HUES48 (cell line): ENCODE measurements around the gene RETREG3.
"Not testable (repeated sequence)": the region's sequence is repeated elsewhere in the genome, so short reads cannot be mapped to it uniquely, and the experiment has no call there.

ENCODE experiments used
- H3K27ac ChIP-seq: one replicate; pipeline ENCODE4 v1.7.0; 2013; ENCODE audit warnings: low read depth, low read length, inconsistent platforms
- H3K27me3 ChIP-seq: 2 replicates; pipeline ENCODE4 v1.6.1; 2013; ENCODE audit warnings: mild to moderate bottlenecking, low read length; ENCODE audit not compliant: control insufficient read depth, insufficient read depth
- H3K36me3 ChIP-seq: 2 replicates; pipeline ENCODE4 v1.6.1; 2013; ENCODE audit warnings: low read length; ENCODE audit not compliant: control insufficient read depth, insufficient read depth
- H3K4me1 ChIP-seq: 2 replicates; pipeline ENCODE4 v1.6.1; 2013; ENCODE audit warnings: mild to moderate bottlenecking, low read length; ENCODE audit not compliant: control insufficient read depth, insufficient read depth
- H3K4me3 ChIP-seq: 2 replicates; pipeline ENCODE4 v1.5.1; 2013; ENCODE audit warnings: mild to moderate bottlenecking, low read depth, low read length
- H3K9ac ChIP-seq: 2 replicates; pipeline ENCODE4 v1.6.1; 2013; ENCODE audit warnings: mild to moderate bottlenecking, low read depth, low read length, moderate library complexity
- H3K9me3 ChIP-seq: 2 replicates; pipeline ENCODE4 v1.6.1; 2013; ENCODE audit warnings: low read length; ENCODE audit not compliant: control insufficient read depth, insufficient read depth

Gene RETREG3

DNA sequence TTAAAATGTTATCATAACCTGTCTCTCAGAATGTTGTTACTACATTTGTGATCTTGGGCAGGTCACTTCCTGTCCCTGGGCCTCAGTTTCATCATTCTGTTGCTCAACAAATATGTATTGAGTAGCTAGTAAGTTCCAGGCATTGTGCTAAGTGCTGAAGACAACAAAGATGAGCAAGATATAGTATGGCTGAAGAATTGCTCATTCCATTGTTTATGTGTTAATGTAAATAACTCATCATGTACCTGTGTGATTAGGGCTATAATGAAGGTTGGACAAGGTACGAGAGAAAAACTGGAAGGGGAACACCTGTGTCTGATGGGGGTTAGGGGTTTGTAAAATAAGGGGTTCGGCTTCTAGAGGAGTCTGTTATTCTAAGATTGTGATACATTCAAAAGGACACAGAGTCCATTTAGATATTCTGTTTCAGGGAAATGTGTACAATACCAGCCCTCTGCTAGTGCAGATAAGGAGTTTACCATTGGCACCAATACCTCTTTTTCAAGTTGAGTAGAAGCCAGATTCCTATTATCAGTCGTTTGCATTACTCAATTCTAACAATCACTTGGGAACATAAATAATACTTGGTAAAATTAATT, 20.3 kb upstream of the RETREG3 start:
- no peak overlapping the region for H3K27ac ChIP-seq
- H3K9ac ChIP-seq: no peak overlapping the region
- H3K36me3 ChIP-seq: no peaks in the 10 kb centered on the region
- no peaks in the 10 kb centered on the region for H3K9me3 ChIP-seq
- no peaks in the 10 kb centered on the region for H3K4me1 ChIP-seq
- H3K4me3 ChIP-seq: no peak overlapping the region
- H3K27me3 ChIP-seq: no peaks in the 10 kb centered on the region

DNA sequence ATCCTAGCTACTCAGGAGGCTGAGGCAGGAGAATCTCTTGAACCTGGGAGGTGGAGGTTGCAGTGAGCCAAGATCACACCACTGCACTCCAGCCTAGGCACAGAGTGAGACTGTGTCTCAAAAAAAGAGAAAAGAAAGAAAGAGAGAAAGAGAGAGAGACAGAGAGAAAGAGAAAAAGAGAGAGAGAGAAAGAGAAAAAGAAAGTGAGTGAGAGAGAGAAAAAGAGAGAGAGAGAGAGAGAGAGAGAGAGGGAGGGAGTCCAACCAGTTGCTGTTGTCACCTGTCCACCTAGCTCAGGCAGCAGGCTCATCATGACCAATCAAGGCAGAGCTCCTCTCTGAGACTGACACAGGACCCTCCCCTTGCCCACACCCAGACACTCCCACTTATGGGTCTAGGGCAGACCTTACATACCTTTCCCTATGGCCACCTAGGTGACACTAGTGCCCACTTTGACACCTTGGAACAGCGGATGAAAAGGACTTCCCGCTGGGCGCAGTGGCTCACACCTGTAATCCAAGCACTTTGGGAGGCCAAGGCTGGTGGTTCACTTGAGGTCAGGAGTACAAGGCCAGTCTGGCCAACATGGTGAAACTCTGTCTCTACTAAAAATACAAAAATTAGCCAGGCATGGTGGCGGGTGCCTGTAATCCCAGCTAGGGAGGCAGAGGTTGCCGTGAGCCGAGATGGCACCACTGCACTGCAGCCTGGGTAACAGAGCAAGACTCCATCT, 18.0 kb upstream of the RETREG3 start:
- not testable (repeated sequence) for H3K4me1 ChIP-seq, H3K36me3 ChIP-seq, H3K9ac ChIP-seq, H3K4me3 ChIP-seq, H3K27ac ChIP-seq, H3K9me3 ChIP-seq, H3K27me3 ChIP-seq

DNA sequence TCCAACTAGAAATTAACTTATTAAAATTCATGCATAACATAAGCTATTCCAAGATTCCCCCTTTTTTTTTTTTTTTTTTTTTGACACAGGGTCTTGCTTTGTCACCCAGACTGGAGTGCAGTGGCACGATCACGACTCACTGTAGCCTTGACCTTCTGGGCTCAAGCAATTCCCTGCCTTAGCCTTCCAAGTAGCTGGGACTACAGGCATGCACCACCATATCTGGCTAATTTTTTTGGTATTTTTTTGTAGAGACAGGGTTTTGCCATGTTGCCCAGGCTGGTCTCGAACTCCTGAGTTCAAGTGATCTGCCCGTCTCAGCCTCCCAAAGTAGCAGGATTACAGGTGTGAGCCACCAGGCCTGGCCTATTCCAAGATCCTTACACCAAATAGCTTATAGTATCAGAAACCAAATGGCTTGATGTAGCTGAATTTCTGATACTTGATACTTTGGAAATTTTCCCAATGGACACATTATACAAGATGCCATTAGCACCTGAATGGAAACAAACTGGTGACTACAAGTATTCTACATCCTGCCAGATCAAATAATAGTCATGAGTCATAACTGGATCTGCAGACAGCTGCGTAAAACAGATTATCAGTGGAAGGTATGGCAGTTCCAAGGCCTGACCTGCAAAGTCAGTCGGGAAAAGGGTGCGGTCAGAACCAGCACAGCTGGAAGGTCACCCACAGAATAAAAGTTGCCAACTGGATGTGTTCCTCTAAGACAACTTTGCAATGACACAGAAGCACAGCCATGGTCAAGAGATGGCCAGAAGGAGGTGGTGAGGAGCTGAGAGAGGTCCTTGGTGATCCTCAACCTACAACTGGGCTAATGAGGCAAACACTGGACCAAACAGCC, 14.8 kb upstream of the RETREG3 start:
- no peaks in the 10 kb centered on the region for H3K9me3 ChIP-seq
- no peak overlapping the region for H3K27ac ChIP-seq
- no peak overlapping the region for H3K4me3 ChIP-seq
- no peak overlapping the region for H3K9ac ChIP-seq
- peaks cover under 1% of the 10 kb centered on the region; the same call in 1 of the 2 replicates for H3K4me1 ChIP-seq
- no peaks in the 10 kb centered on the region for H3K36me3 ChIP-seq
- no peaks in the 10 kb centered on the region for H3K27me3 ChIP-seq

DNA sequence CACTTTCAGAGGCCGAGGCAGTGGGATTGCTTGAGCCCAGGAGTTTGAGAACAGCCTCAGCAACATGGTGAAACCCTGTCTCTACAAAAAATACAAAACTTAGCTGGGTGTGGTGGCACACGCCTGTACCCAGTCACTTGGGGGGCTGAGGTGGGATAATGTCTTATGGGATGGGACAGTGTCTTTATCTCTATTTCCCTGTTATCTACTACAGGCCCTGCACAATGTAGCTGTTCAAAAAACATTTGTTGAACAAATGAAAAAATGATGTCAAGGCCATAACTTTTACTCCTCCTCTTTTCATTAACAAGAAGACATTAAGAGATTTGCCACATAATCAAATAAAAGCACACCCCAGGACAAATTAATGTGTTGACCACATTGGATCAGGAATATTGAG, 14.1 kb upstream of the RETREG3 start:
- no peak overlapping the region for H3K9ac ChIP-seq
- H3K27ac ChIP-seq: no peak overlapping the region
- peaks cover 4% of the 10 kb centered on the region; the same call in 1 of the 2 replicates for H3K4me1 ChIP-seq
- H3K4me3 ChIP-seq: no peak overlapping the region
- H3K27me3 ChIP-seq: no peaks in the 10 kb centered on the region
- H3K9me3 ChIP-seq: no peaks in the 10 kb centered on the region
- no peaks in the 10 kb centered on the region for H3K36me3 ChIP-seq

DNA sequence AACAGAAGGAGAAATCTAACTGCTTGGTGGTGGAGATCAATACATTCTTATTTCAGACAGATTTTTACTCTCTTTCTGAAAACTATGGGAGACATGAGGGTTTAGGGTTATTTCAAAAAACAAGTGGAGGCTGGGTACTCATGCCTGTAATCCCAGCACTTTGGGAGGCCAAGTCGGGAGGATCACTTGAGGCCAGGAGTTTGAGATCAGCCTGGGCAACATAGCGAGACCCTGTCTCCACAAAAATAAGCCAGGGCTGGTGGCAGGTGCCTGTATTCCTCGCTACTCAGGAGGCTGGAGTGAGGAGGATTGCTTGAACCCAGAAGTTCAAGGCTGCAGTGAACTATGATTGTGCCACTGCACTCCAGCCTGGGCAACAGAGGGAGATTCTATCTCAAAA, 12.8 kb upstream of the RETREG3 start:
- not testable (repeated sequence) for H3K4me1 ChIP-seq, H3K36me3 ChIP-seq, H3K4me3 ChIP-seq, H3K27ac ChIP-seq, H3K9me3 ChIP-seq, H3K27me3 ChIP-seq, H3K9ac ChIP-seq

DNA sequence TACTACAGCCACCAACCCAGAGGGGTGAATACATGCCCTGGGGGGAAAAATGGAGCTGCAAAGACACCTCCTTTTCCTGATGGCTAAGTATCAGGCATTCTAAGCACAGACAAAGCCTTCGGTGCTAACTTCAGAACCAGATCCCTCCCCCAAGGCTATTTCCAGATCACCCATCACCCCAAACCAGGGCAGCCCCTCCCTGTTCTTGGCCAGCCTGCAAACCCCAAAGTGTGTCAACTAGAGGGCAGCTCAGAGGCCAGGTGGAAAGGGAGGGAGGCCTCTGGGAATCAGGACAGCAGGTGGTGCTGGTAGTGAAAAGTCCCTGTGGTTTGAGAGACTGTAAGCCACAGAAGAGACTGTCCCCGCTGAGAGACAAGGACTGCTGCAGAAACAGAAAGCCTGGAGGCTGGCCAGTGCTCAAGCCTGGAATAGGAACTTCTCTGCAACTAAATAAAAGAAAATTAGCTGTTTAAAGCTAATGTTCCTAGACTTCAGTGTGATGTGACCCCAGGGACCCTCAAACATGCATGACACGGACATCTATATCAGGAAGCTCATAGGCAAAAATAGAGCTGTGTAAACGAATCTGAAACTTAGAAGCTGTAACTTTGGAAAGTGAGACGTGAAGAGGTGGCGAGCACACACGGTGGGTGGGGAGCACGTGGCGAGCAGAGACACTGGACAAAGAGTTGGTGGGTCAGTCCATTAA, 9.4 kb upstream of the RETREG3 start:
- Histone ChIP-seq H3K27ac (no peak overlapping the region), H3K27me3 (no peaks in the 10 kb centered on the region), H3K4me3 (no peak overlapping the region), H3K9ac (no peak overlapping the region), H3K4me1 (peaks cover 4% of the 10 kb centered on the region; the same call in 1 of the 2 replicates), H3K9me3 (no peaks in the 10 kb centered on the region), H3K36me3 (peaks cover 28% of the 10 kb centered on the region)

DNA sequence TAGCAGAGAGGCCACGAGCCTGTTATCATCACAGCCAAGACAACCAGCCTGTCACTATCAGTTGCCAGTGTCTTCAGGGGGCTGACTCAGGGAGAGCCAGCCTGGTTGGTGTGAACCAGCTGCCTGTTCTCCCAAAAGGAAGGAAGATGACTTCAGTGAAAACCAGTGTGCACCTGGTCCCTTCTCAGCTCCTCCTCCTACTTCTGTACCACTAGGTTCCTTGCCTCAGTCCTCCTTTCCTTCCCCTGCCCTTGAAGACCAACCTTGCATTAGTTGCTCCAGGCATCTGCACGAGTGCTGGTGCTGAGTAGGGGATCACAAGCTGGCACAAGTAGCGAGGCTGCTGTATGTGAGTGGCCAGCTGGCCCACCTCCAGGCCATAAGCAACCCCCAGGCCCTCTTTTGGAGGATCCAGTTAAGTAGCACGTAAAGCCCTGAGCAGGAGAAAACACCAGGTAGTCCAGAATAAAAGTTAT, 8.8 kb upstream of the RETREG3 start:
- no peak overlapping the region for H3K9ac ChIP-seq
- H3K27me3 ChIP-seq: no peaks in the 10 kb centered on the region
- no peak overlapping the region for H3K4me3 ChIP-seq
- peaks cover 34% of the 10 kb centered on the region for H3K36me3 ChIP-seq
- H3K9me3 ChIP-seq: no peaks in the 10 kb centered on the region
- H3K27ac ChIP-seq: no peak overlapping the region
- H3K4me1 ChIP-seq: peaks cover 4% of the 10 kb centered on the region; the same call in 1 of the 2 replicates

DNA sequence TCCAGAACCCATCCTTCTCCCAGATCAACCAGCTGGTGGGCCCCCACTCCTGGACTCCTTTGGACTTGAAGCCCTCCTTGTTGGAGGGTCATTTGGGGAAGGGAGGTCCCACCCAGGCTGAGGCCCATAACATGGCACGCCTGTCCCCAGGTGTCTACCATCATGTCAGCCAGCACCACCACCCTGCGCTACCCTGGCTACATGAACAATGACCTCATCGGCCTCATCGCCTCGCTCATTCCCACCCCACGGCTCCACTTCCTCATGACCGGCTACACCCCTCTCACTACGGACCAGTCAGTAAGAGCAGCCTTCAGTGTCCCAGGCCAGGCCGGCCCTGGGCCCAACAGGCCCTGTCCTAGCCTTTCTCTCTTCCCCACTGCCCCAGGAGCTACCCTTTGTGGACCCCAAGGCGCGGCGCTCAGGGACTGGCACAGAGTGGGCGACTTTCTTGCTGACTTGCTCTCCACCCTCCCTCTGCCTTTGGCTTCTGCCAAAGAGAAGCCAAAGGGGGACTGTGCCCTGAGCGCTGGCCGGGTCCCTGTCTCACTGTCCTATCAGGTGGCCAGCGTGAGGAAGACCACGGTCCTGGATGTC, 4.6 kb upstream of the RETREG3 start:
- Histone ChIP-seq H3K4me3 (no peak overlapping the region), H3K36me3 (peaks cover 54% of the 10 kb centered on the region), H3K27me3 (no peaks in the 10 kb centered on the region), H3K9ac (no peak overlapping the region), H3K9me3 (no peaks in the 10 kb centered on the region), H3K27ac (no peak overlapping the region), H3K4me1 (peaks cover 5% of the 10 kb centered on the region; the same call in 1 of the 2 replicates)

DNA sequence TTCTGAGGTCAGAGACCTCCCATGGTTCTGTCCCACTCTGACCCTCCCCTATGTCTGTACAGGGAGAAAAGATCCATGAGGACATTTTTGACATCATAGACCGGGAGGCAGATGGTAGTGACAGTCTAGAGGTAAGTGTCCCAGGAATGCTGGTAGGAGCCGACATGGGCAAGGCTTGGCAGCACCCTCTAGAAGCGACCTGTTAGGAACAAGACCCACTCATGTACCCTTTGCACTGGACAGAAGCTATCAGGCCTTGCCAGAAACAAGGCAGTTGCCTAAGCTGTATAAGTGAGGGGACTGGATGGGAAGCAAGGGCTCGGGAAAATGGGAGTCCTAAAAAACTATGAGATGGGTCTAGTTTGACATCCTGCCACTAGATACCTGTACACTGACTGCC, 2.8 kb upstream of the RETREG3 start:
- Histone ChIP-seq H3K27me3 (no peaks in the 10 kb centered on the region), H3K9me3 (no peaks in the 10 kb centered on the region), H3K27ac (no peak overlapping the region), H3K9ac (no peak overlapping the region), H3K4me3 (no peak overlapping the region), H3K36me3 (peaks cover 51% of the 10 kb centered on the region), H3K4me1 (0 out of 2 replicates have a peak, but pooled peaks cover 7% of the 10 kb centered on the region)
